Measurements from ENCODE around the gene WAPL. TPM values are rescaled to one million over a fixed set of nuclear protein-coding genes. Genes with fewer than 3 reads are reported as not detected.

Gene WAPL
- total RNA-seq, 6 experiments from 2014 or later = 30.7 to 37.1 (median 33.6) TPM

DNA sequence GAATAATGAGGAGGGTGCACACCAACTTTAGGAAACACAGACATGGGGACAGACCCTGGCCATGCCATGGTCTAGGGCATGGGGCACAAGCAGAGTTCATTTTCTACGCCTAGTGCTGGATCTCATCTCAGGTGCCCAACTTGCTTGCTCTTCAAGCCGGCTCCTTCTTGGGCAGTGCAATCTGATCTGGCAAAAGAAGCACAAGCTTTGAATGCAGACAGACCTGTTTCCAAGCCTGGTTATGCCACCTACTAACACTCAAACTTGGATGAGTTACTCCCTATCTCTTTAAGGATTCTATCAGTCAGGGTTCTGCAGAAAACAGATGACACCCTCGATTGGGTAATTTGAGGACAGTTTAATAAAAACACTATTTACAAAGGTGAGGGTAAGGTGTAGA is 34.9 kb upstream of the WAPL start:
- H3K4me3 Mint-ChIP-seq = no peak overlapping the region
- no peaks in the 10 kb centered on the region for H3K36me3 Mint-ChIP-seq (ENCODE audit: low read depth)
- H3K27me3 Mint-ChIP-seq (ENCODE audit: insufficient read depth) = peaks cover 21% of the 10 kb centered on the region
- H3K4me1 Mint-ChIP-seq (ENCODE audit: low read depth) = peaks cover 17% of the 10 kb centered on the region
- no peak for DNase-seq
- TF ChIP-seq, protein P1, sequence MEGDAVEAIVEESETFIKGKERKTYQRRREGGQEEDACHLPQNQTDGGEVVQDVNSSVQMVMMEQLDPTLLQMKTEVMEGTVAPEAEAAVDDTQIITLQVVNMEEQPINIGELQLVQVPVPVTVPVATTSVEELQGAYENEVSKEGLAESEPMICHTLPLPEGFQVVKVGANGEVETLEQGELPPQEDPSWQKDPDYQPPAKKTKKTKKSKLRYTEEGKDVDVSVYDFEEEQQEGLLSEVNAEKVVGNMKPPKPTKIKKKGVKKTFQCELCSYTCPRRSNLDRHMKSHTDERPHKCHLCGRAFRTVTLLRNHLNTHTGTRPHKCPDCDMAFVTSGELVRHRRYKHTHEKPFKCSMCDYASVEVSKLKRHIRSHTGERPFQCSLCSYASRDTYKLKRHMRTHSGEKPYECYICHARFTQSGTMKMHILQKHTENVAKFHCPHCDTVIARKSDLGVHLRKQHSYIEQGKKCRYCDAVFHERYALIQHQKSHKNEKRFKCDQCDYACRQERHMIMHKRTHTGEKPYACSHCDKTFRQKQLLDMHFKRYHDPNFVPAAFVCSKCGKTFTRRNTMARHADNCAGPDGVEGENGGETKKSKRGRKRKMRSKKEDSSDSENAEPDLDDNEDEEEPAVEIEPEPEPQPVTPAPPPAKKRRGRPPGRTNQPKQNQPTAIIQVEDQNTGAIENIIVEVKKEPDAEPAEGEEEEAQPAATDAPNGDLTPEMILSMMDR (IDR thresholded peaks at IDR 0.05) = no peak
- H3K9me3 Mint-ChIP-seq = no peaks in the 10 kb centered on the region
- no peak overlapping the region for H3K27ac Mint-ChIP-seq

DNA sequence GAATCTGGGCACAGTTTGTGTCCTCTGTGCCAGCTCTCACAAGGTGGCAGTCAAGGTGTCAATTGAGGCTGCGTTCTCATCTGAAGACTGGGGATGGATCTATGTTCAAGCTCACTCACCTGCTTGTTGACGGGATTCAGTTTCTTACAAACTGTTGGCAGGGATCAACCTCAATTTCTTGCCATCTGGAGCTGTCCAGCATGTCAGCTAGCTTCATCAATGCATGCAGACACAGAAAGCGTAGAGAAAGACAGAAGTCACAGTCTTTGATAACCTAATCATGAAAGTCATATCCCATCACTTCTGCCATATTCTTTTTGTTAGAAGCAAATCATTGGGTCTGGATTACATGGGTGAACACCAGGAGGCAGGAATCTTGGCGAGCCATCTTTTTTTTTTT is 32.0 kb upstream of the WAPL start:
- H3K27me3 Mint-ChIP-seq (ENCODE audit: insufficient read depth) = peaks cover 29% of the 10 kb centered on the region
- no peak for DNase-seq
- TF ChIP-seq, protein P1 (IDR thresholded peaks at IDR 0.05) = no peak
- no peaks in the 10 kb centered on the region for H3K36me3 Mint-ChIP-seq (ENCODE audit: low read depth)
- H3K9me3 Mint-ChIP-seq = no peaks in the 10 kb centered on the region
- peaks cover 12% of the 10 kb centered on the region for H3K4me1 Mint-ChIP-seq (ENCODE audit: low read depth)
- H3K4me3 Mint-ChIP-seq = no peak overlapping the region
- H3K27ac Mint-ChIP-seq = no peak overlapping the region

DNA sequence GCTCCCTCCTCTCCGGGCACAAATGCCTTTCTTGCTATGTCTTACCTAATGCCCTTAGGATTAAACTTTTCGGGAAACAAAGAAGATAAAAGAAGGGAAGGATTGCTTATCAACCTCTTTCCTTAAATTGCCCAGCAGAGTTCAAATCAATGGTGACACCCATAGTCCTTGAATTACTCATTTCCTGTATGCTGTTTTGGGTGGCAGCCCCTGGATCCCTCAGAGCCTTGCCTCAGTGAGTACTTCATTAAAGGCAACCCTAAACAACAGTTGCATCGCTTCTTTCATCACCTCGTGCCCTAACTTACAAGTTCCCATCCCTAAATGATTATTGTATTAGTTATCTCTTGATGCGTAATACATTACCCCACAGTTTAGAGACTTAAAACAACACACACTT is 31.6 kb upstream of the WAPL start:
- H3K9me3 Mint-ChIP-seq = peaks cover 2% of the 10 kb centered on the region; the same call in 1 of the 2 replicates
- DNase-seq = no peak
- H3K27me3 Mint-ChIP-seq (ENCODE audit: insufficient read depth) = peaks cover 34% of the 10 kb centered on the region
- TF ChIP-seq, protein P1 (IDR thresholded peaks at IDR 0.05) = no peak
- H3K4me3 Mint-ChIP-seq = no peak overlapping the region
- H3K36me3 Mint-ChIP-seq (ENCODE audit: low read depth) = no peaks in the 10 kb centered on the region
- H3K27ac Mint-ChIP-seq = no peak overlapping the region
- H3K4me1 Mint-ChIP-seq (ENCODE audit: low read depth) = peaks cover 11% of the 10 kb centered on the region

DNA sequence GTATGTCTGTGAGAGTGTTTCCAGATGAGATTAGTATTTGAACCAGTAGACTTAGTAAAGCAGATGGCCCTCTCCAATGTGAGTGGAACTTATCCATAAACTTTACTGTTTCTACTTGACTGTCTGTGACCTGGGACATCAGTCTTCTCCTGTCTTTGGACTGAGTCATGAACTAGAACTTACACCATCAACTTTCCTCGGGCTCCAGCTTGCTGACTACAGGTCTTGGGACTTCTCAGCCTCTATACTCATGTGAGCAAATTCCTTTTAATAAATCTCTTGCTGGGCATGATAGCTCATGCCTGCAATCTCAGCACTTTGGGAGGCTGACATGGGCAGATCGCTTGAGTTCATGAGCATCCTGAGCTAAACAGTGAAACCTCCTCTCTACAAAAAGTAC is 25.7 kb upstream of the WAPL start:
- Mint-ChIP-seq H3K9me3 (peaks cover 6% of the 10 kb centered on the region; the same call in 1 of the 2 replicates), H3K4me1 (ENCODE audit: low read depth) (no peaks in the 10 kb centered on the region), H3K36me3 (ENCODE audit: low read depth) (no peaks in the 10 kb centered on the region), H3K4me3 (no peak overlapping the region), H3K27ac (no peak overlapping the region), H3K27me3 (ENCODE audit: insufficient read depth) (peaks cover 18% of the 10 kb centered on the region)
- TF ChIP-seq, protein P1 (IDR thresholded peaks at IDR 0.05) = no peak
- no peak for DNase-seq

- Mint-ChIP-seq H3K27me3 (ENCODE audit: insufficient read depth) (peaks cover 7% of the 10 kb centered on the region), H3K9me3 (peaks cover 6% of the 10 kb centered on the region; the same call in 1 of the 2 replicates), H3K27ac (no peak overlapping the region), H3K4me1 (ENCODE audit: low read depth) (no peaks in the 10 kb centered on the region), H3K4me3 (no peak overlapping the region), H3K36me3 (ENCODE audit: low read depth) (no peaks in the 10 kb centered on the region)
- TF ChIP-seq, protein P1 (IDR thresholded peaks at IDR 0.05) = no peak
- no peak for DNase-seq
Measured at GRCh38 chr10:86545101-86545500, 23.5 kb upstream of the WAPL start.

DNA sequence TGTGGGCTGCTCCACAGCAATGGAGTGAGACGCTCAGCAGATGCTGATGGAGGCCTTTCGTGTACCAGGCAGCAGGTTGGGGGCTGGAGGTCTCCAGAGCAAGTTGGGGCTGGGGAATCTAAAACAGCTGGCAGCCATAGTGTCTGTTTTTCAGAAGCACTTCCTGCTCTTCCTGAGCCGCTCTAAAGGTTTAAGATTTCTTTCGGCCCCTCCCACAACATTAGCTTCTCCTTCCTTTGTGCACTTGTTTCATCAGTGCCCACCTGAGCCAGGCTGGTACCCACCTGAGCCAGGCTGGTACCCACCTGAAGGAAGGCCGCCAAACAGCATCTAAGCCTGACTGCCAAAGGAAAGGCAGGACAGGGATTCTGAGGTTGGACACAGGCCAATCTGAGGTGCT is 18.4 kb upstream of the WAPL start:
- H3K4me1 Mint-ChIP-seq (ENCODE audit: low read depth) = peaks cover 4% of the 10 kb centered on the region; the same call in 1 of the 2 replicates
- TF ChIP-seq, protein P1 (IDR thresholded peaks at IDR 0.05) = no peak
- peaks cover 6% of the 10 kb centered on the region for H3K27me3 Mint-ChIP-seq (ENCODE audit: insufficient read depth)
- no peak overlapping the region for H3K27ac Mint-ChIP-seq
- DNase-seq = no peak
- peaks cover 3% of the 10 kb centered on the region; the same call in 1 of the 2 replicates for H3K36me3 Mint-ChIP-seq (ENCODE audit: low read depth)
- no peak overlapping the region for H3K4me3 Mint-ChIP-seq
- H3K9me3 Mint-ChIP-seq = peaks cover 3% of the 10 kb centered on the region; the same call in 1 of the 2 replicates

Data from HFFc6 (cell line).